ENCODE measurements around the gene SDHAF4.
"Not testable (repeated sequence)": the region's sequence is repeated elsewhere in the genome, so short reads cannot be mapped to it uniquely, and the experiment has no call there.

SDHAF4 gene

DNA sequence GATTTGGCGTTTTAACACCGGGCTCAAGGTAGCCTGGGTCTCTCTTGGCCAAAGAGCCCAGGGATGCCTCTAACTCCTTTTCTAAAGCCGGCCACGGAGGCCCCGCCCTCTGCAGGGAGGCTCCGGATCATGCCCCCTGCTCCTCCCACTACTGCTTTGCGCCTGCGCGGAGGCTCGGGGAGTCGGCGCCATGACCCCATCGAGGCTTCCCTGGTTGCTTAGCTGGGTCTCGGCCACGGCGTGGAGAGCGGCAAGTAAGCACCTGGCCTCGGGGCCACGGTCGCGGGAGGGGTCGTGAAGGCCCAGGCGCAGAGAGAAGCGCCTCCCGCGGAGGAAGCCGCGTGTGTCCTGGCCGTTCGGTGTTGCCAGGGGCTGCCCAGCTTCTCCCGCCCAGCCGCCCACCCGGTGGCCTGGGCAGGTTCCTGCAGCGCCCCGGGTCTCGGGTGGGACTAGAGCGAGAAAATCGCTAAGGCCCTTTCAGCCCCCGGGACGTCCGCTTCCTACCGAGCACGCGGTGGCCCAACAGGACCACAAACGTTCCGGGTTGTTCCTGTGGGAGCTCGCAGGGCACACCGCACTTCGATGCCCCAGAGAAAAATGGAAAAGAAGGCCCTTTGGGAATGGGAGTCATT, at the start of gene SDHAF4:
TSS of gene SDHAF4 (plus strand) at position 180 of the 632 bp plus-strand sequence. CDS start at position 191, 11 bp downstream.
- in situ Hi-C loops (cut with HindIII; ENCODE audit: low sequenced_read_pairs): no loop called here

- in situ Hi-C loops (cut with HindIII; ENCODE audit: low sequenced_read_pairs): no loop called here
Observed at GRCh38 chr6:70518723-70519122, 48.0 kb upstream of the SDHAF4 start.

GRCh38 chr6:70520575-70520974, 46.2 kb upstream of the SDHAF4 start:
- in situ Hi-C loops (cut with HindIII; ENCODE audit: low sequenced_read_pairs): no loop called here

GRCh38 chr6:70524721-70525286, 41.9 kb upstream of the SDHAF4 start:
- in situ Hi-C loops (cut with HindIII; ENCODE audit: low sequenced_read_pairs): no loop called here

DNA sequence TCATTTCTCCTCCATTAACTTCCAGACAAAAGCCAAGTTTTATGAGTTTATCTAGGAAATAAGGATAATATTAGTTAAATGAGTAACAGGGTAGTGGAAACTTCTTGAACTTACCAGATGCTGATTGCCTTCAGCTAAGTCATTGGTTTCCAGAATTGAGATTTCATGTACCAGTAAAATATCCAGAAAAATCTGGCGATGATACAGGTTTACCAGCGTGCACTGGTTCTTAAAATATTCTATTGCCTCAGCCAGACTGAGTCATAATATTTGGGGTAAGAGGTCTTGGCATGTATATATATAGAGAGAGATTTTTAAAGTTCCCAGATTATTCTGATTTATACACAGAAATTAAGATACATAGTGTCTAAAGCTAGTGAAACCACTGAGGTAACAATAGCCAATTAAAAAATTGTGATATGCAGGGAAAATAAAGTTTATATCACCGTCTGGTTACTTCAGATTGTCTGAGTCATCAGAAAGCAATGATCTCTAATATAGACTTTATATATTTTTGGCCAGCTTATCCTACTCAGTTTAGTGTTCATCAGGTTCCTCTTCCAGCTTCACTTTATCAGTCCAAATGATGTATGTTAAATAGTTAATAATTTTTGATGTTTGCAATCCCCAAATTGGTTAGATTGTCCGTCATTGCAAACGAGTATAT, 39.5 kb upstream of the SDHAF4 start:
- in situ Hi-C loops (cut with HindIII; ENCODE audit: low sequenced_read_pairs): no loop called here

DNA sequence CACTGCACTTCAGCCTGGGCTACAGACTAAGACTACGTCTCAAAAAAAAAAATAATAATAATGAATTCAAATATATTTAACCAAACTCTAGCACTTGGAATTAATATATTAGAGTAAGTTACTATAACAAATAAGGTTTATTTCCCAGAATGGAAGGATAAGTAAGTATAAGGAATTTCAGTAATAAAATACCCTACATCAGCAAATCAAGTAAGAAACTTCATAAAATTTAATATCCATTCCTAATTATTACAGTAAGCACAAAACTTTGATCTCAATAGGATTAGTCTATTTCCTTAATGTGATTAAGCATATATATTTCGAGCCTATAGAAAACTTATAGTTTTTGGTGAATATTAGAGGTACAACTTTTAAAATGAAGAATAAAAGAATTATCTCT, 36.7 kb upstream of the SDHAF4 start:
- in situ Hi-C loops (cut with HindIII; ENCODE audit: low sequenced_read_pairs): loop anchor here (10.0 kb wide), 1 partner anchor 145 kb away; no protein-coding TSS in a partner anchor

GRCh38 chr6:70531133-70531532, 35.6 kb upstream of the SDHAF4 start:
- in situ Hi-C loops (cut with HindIII; ENCODE audit: low sequenced_read_pairs): loop anchor here (10.0 kb wide), 1 partner anchor 144 kb away; no protein-coding TSS in a partner anchor

DNA sequence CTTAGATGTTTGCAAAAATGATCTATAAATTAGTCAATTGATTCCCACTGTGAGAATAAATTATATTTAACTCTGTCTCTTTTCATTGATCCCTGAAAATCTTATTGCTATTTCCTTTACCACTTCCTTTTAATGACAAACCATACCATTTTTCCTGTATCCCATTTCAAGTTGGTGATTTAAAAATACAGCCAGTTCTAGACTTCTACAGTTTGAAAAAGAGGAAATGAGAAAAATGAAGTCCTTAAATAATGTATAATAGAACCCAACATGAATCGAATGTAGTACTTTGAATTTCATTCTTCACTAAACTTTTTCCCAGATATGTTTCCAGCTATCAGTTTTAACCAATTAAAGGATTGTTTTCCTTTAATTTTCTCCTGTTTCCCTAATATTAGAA, 29.5 kb upstream of the SDHAF4 start:
- in situ Hi-C loops (cut with HindIII; ENCODE audit: low sequenced_read_pairs): loop anchor here (10.0 kb wide), 1 partner anchor 138 kb away; no protein-coding TSS in a partner anchor

DNA sequence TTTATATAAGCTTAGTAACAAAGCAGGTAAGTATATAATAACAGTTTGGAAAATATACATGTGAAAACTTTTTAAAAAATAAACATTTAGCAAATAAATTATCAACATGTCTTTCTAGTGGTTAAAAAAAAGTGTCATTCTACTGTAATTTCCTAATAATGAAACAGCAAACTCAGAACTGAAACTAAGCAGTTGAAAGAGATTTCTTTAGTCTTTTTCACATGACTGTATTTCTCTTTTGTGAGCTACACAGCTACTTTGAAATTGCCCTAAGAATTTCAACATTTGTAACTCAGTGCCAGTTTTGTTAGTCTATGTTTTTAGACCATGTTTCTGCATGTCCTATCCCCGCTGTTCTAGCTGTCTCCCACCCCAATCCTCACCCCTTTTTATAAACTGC, 28.4 kb upstream of the SDHAF4 start:
- in situ Hi-C loops (cut with HindIII; ENCODE audit: low sequenced_read_pairs): loop anchor here (10.0 kb wide), 1 partner anchor 136 kb away; no protein-coding TSS in a partner anchor

DNA sequence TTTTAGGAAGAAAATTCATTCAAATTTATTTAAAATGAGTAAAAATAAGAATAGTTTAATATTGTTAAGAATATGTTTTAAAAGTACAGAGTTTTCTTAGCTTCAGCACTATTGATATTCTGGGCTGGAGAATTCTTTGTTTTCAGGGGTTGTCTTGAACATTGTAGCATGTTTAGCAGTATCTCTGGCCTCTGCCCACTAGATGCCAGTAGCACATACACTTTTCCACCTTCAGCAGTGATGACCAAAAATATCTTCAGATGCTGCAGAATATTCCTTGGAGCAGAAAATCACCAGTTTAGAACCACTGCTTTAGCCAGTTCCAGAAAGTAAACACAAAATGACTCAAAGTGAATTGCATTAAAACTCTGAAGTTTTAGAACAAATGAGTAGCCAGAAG, 19.4 kb upstream of the SDHAF4 start:
- in situ Hi-C loops (cut with HindIII; ENCODE audit: low sequenced_read_pairs): no loop called here

- in situ Hi-C loops (cut with HindIII; ENCODE audit: low sequenced_read_pairs): no loop called here
Observed at GRCh38 chr6:70547905-70548304, 18.8 kb upstream of the SDHAF4 start.

GRCh38 chr6:70549327-70549726, 17.4 kb upstream of the SDHAF4 start:
- in situ Hi-C loops (cut with HindIII; ENCODE audit: low sequenced_read_pairs): no loop called here

DNA sequence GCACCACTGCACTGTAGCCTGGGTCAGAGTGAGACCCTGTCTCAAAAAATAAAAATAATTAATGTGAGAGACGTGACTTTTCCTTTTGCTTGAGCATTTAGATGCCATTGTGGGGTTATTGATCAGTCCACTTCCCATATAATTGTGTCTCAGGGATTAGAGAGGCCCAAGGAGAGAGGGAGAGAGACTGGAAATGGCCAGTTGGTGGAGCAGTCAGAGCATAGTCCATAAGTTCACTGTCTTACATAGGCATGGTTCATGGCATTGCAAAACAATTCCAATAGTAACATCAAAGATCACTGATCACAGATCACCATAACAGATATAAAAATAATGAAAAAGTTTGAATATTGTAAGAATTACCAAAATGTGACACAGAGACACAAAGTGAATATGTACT, 15.2 kb upstream of the SDHAF4 start:
- in situ Hi-C loops (cut with HindIII; ENCODE audit: low sequenced_read_pairs): no loop called here

- in situ Hi-C loops (cut with HindIII; ENCODE audit: low sequenced_read_pairs): not testable (repeated sequence)
Observed at GRCh38 chr6:70552286-70552940, 14.3 kb upstream of the SDHAF4 start.

- in situ Hi-C loops (cut with HindIII; ENCODE audit: low sequenced_read_pairs): no loop called here
Observed at GRCh38 chr6:70552974-70553373, 13.8 kb upstream of the SDHAF4 start.

- in situ Hi-C loops (cut with HindIII; ENCODE audit: low sequenced_read_pairs): no loop called here
Observed at GRCh38 chr6:70557998-70558397, 8.7 kb upstream of the SDHAF4 start.

- in situ Hi-C loops (cut with HindIII; ENCODE audit: low sequenced_read_pairs): not testable (repeated sequence)
Observed at GRCh38 chr6:70562401-70562800, 4.3 kb upstream of the SDHAF4 start.

DNA sequence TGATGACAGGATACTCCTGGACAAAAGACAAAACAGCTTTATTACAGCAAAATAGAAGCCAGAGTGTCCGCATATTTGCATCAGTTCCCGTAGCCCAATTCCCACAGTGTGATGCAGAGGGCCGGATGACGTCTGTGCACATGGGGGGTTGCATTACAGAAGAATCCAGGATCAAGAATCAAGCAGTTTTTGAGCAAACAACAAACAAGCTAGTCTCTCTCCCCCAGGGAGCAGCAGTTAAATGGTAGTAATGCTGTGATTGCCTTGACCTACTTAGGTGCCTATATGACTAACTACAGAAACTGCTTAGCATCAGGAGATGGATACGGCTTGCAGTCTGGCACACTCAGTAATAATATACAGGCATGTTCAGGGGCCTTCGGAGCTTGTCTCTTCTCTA, 3.2 kb upstream of the SDHAF4 start:
- in situ Hi-C loops (cut with HindIII; ENCODE audit: low sequenced_read_pairs): no loop called here

DNA sequence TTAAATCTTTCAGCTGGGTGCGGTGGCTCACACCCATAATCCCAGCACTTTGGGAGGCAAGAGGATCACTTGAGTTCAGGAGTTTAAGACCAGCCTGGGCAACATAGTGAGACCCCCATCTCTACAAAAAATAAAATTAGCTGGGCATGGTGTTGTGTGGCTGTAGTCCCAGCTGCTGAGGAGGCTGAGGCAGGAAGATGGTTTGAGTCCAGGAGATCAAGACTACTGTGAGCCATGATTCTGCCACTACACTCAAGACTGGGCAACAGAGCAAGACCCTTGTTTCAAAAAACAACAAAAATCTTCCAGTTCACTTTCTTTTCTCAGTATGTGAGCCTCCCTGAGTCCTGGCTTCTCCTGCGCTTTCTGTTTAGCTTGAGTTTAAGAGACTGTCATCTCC, 7.9 kb downstream of the SDHAF4 start:
- in situ Hi-C loops (cut with HindIII; ENCODE audit: low sequenced_read_pairs): no loop called here

GRCh38 chr6:70575899-70576495, 9.3 kb downstream of the SDHAF4 start:
- in situ Hi-C loops (cut with HindIII; ENCODE audit: low sequenced_read_pairs): no loop called here

GRCh38 chr6:70586114-70586513, 19.4 kb downstream of the SDHAF4 start:
- in situ Hi-C loops (cut with HindIII; ENCODE audit: low sequenced_read_pairs): no loop called here
